T-helper 2 cell treated with Interferon-gamma antibody and Interleukin-4, amounts not matched to agents 5 μg/mL and 100 μg/mL, for 36 hours (primary cell): ENCODE measurements around the gene NUP58.
A peak's percentile ranks its signal among the peaks of the same experiment; 100 is the strongest.

ENCODE experiments used
- DNase-seq: peaks from one replicate; pipeline ENCODE4 v3.0.0; 2021; ENCODE audit warnings: low spot score
- H3K27ac Mint-ChIP-seq: one replicate; pipeline ENCODE4 v1.8.0; 2021; ENCODE audit warnings: mild to moderate bottlenecking, mixed read lengths
- H3K27me3 Mint-ChIP-seq: one replicate; pipeline ENCODE4 v1.8.0; 2021; ENCODE audit warnings: low read depth, mixed read lengths
- H3K36me3 Mint-ChIP-seq: one replicate; pipeline ENCODE4 v1.8.0; 2021; ENCODE audit warnings: low read depth, mixed read lengths
- H3K4me1 Mint-ChIP-seq: one replicate; pipeline ENCODE4 v1.8.0; 2021; ENCODE audit warnings: low read depth, mixed read lengths
- H3K4me3 Mint-ChIP-seq: one replicate; pipeline ENCODE4 v1.8.0; 2022; ENCODE audit warnings: mild to moderate bottlenecking, moderate library complexity, mixed read lengths
- H3K9me3 Mint-ChIP-seq: one replicate; pipeline ENCODE4 v1.8.0; 2021; ENCODE audit warnings: mixed read lengths

The NUP58 gene, protein sequence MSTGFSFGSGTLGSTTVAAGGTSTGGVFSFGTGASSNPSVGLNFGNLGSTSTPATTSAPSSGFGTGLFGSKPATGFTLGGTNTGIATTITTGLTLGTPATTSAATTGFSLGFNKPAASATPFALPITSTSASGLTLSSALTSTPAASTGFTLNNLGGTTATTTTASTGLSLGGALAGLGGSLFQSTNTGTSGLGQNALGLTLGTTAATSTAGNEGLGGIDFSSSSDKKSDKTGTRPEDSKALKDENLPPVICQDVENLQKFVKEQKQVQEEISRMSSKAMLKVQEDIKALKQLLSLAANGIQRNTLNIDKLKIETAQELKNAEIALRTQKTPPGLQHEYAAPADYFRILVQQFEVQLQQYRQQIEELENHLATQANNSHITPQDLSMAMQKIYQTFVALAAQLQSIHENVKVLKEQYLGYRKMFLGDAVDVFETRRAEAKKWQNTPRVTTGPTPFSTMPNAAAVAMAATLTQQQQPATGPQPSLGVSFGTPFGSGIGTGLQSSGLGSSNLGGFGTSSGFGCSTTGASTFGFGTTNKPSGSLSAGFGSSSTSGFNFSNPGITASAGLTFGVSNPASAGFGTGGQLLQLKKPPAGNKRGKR

DNA sequence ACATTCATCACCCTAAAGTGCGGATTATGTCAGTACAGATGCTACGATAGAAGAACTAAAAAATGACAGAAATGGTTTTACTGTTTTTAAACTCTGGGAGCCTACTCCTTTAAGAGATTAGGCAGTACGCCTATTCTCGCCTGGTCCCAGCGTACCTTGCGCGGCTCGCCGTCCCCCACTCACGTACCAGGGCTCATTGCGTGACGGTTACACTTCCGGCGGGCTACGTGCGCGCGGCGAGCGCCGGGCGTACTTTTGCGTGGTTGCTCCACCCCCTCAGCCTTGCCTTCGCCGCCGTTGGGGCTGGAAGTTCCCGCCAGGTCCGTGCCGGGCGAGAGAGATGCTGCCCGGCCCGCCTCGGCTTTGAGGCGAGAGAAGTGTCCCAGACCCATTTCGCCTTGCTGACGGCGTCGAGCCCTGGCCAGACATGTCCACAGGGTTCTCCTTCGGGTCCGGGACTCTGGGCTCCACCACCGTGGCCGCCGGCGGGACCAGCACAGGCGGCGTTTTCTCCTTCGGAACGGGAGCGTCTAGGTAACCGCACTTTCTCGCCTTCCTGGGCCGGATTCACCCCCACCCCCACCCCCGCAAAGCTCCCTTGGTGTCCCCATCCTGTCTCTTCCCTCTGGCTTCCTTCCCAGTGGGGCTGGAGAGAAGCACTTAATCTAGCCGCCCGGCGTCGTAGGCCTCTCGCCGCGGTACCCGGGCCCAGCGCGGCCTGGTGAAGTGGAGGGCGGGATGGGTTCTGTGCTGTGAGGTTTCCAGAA, at the start of gene NUP58:
Gene NUP58 (plus strand): TSS at position 279 of the 767 bp plus-strand sequence. CDS start 149 bp downstream, at position 428.
- H3K4me3 Mint-ChIP-seq = peak within 1 kb of the TSS; percentile 96
- peaks cover 30% of the 10 kb centered on the region for H3K4me1 Mint-ChIP-seq
- peaks cover 30% of the 10 kb centered on the region for H3K36me3 Mint-ChIP-seq
- H3K9me3 Mint-ChIP-seq = no peaks in the 10 kb centered on the region
- peak within 1 kb of the TSS; percentile 94 for H3K27ac Mint-ChIP-seq
- DNase-seq = peak; percentile 95
- H3K27me3 Mint-ChIP-seq = peaks cover 22% of the 10 kb centered on the region

DNA sequence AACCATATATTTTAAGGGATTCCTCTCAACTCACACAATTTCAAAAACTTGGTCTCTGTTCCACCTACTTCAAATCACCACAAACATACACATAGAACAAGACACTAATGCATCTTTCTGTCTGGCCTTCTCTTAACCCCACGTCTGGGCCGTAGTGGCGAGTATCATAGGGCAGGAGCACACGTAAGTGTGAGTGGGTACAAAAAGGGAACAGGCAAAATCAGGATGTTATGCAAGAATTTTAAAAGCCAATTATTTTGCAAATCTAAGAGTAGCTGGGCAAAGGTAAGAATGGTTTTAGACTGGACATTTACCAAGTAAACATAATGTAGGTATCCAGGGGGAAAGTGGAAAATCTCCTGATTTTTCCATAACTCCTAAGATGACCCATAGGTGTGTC, 49.2 kb upstream of the NUP58 start:
- H3K27ac Mint-ChIP-seq = no peak overlapping the region

DNA sequence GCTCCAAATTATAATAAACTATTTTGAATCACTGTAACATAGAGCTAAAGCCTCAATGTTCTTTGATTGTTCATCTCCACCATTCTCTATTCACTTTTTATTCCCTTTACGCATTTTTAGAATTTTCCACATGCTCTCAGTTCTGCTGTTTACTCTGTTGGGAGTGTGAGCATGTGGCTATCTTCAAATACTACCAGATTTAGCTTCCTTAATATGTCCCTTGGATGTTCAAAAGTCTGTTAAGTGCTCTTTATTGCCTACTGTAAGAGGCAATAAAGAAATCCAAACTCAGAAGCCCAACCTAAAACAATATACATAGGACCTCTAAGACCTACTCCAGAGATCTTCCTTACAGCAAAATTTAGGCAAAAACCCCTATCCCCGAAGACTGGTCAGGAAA, 48.7 kb upstream of the NUP58 start:
- DNase-seq = no peak
- Mint-ChIP-seq H3K9me3 (no peaks in the 10 kb centered on the region), H3K4me1 (no peaks in the 10 kb centered on the region), H3K4me3 (no peak overlapping the region), H3K36me3 (peaks cover 51% of the 10 kb centered on the region), H3K27me3 (no peaks in the 10 kb centered on the region), H3K27ac (no peak overlapping the region)

More for the DNA sequence above, 49.2 kb upstream of the NUP58 start:
- H3K36me3 Mint-ChIP-seq = peaks cover 46% of the 10 kb centered on the region
- DNase-seq = no peak
- H3K4me3 Mint-ChIP-seq = no peak overlapping the region
- no peaks in the 10 kb centered on the region for H3K9me3 Mint-ChIP-seq
- no peaks in the 10 kb centered on the region for H3K27me3 Mint-ChIP-seq
- no peaks in the 10 kb centered on the region for H3K4me1 Mint-ChIP-seq

DNA sequence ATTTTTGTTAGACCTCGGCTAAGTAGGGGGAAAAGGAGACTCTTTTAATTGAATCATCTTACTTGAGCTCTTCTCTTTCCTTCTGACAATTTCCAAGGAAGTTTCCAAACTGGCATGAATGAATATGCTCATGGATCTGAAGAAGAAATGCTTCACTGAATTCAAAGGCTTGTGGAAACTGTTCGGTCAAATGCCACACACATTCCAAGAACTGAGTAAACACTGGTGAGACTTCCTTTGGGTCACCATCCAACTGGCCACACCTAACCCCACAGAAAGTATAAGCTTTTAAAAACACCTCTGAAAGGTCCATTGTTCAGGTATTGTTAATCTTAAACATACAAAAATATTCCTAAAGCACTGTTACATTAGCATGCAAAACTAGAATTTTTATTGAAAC, 47.7 kb upstream of the NUP58 start:
- Mint-ChIP-seq H3K27ac (no peak overlapping the region), H3K4me1 (no peaks in the 10 kb centered on the region), H3K27me3 (no peaks in the 10 kb centered on the region), H3K4me3 (no peak overlapping the region), H3K36me3 (peaks cover 52% of the 10 kb centered on the region), H3K9me3 (no peaks in the 10 kb centered on the region)
- no peak for DNase-seq

DNA sequence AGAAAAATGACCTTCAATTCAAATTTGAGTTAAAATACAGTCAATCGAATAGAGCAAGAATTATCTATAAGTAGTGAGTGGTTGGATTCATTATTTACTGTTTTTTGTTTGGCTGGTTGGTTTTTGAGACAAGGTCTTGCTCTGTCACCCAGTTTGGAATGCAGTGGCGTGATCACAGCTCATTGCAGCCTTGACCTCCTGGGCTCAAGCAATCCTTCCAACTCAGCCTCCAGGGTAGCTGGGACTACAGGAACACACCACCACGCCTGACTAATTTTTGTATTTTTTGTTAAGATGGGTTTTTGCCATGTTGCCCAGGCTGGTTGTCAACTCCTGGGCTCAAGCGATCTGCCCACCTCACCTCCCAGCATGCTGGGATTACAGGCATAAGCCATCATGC, 39.2 kb upstream of the NUP58 start:
- Mint-ChIP-seq H3K4me1 (no peaks in the 10 kb centered on the region), H3K27ac (no peak overlapping the region), H3K27me3 (no peaks in the 10 kb centered on the region), H3K9me3 (no peaks in the 10 kb centered on the region), H3K4me3 (no peak overlapping the region), H3K36me3 (peaks cover 31% of the 10 kb centered on the region)
- DNase-seq = no peak

DNA sequence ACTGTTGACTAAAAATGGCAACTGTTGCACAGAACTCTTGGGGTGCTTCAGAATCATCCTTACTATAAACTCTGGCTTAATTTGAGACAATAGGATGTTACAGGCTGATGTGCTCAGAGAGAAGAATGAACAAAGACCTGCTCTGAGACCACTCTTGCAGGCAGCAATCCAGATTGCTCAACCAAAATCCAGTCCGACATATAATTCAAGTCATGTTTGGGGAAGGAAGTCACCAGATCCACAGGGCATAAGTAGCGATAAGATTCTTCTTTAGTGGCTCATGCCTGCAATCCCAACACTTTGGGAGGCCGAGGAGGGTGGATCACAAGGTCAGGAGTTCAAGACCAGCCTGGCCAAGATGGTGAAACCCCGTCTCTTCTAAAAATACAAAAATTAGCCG, 34.7 kb upstream of the NUP58 start:
- H3K27ac Mint-ChIP-seq = no peak overlapping the region
- H3K4me1 Mint-ChIP-seq = peaks cover 5% of the 10 kb centered on the region
- H3K4me3 Mint-ChIP-seq = no peak overlapping the region
- peaks cover 35% of the 10 kb centered on the region for H3K36me3 Mint-ChIP-seq
- DNase-seq = no peak
- H3K9me3 Mint-ChIP-seq = no peaks in the 10 kb centered on the region
- H3K27me3 Mint-ChIP-seq = no peaks in the 10 kb centered on the region

DNA sequence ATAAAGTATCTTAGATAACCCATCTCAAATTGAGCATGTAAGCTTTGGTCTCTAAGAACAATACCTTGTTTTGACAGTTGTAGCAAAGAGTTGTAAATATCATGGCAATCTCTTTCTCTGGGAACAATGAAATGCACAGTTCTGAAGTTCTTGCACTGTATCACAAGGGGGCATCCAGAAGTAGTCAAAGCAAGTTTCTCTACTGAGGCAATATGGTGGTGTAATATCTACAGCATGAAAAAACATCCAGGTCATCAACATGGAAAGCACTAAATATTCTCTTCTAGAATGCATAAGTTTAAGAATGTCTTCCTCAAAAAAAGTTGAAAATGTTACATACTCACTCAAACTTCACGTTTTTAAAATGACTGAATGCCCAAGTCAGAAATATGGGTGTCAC, 33.7 kb upstream of the NUP58 start:
- H3K36me3 Mint-ChIP-seq = peaks cover 36% of the 10 kb centered on the region
- H3K4me3 Mint-ChIP-seq = no peak overlapping the region
- H3K27me3 Mint-ChIP-seq = no peaks in the 10 kb centered on the region
- DNase-seq = no peak
- no peaks in the 10 kb centered on the region for H3K9me3 Mint-ChIP-seq
- H3K27ac Mint-ChIP-seq = no peak overlapping the region
- peaks cover 5% of the 10 kb centered on the region for H3K4me1 Mint-ChIP-seq

DNA sequence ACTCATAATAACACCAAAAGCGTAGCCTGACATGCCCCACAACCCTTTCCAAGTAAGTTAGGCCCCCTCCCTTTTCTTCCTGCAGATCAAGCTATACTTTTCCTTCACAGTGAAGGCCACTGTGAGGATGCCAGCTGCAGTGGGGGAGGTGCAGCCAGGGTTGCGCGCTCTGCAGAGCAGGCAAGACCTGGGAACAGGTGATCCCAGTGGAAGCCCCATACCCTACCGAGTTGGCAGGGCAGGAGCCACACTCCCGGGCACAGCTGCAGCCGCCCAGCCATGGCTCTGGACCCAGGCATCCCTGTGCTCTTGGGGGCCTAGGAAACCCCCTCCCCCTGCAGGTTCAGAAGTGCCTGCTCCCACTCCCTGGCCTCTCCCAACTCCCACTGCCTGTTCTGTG, 32.9 kb upstream of the NUP58 start:
- no peak overlapping the region for H3K27ac Mint-ChIP-seq
- peaks cover 30% of the 10 kb centered on the region for H3K36me3 Mint-ChIP-seq
- no peak for DNase-seq
- H3K4me1 Mint-ChIP-seq = peaks cover 5% of the 10 kb centered on the region
- H3K9me3 Mint-ChIP-seq = no peaks in the 10 kb centered on the region
- H3K27me3 Mint-ChIP-seq = no peaks in the 10 kb centered on the region
- H3K4me3 Mint-ChIP-seq = no peak overlapping the region

DNA sequence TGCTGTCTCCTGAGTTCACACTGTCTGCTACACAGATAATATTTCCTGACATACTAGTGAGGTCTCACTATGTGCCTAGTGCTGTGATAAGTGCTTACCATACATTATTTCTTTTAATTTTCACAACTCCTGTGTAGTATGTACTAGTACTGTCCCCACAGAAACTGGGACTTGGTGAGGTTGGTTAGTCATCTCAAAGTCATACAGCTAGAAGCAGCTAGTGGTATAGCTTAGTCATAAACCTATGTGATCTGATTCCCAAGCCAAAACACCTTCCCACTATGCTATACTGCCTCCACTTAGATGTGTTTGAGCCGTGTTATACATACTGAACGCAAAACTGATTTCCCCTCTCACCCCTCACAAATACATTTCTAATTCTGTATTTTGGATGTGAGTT, 24.7 kb upstream of the NUP58 start:
- Mint-ChIP-seq H3K36me3 (peaks cover 20% of the 10 kb centered on the region), H3K4me3 (no peak overlapping the region)
- DNase-seq = peak; percentile 23

DNA sequence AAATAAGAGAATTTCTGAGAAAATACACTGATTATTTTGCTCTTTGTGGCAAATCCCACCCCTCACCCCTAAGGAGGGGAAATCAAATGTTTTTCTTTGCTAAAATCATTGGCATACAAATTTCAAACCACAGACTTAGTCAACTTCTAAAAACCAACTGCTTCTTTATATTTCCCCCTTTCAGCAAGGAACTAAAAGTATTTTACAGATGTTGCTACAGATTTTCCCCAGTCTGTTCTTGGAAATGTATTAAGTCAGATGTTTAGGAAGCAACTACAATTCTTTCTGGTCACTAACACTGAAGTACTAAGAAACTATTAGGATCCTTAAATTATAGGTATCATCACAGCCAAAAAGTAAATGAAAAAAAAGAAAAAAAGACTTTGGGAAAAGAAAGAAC, 21.0 kb upstream of the NUP58 start:
- Mint-ChIP-seq H3K27ac (no peak overlapping the region), H3K27me3 (no peaks in the 10 kb centered on the region), H3K4me1 (peaks cover 46% of the 10 kb centered on the region), H3K4me3 (no peak overlapping the region), H3K9me3 (no peaks in the 10 kb centered on the region), H3K36me3 (peaks cover 23% of the 10 kb centered on the region)
- DNase-seq = no peak

More for the DNA sequence above, 24.7 kb upstream of the NUP58 start:
- H3K27ac Mint-ChIP-seq = no peak overlapping the region
- no peaks in the 10 kb centered on the region for H3K27me3 Mint-ChIP-seq
- H3K9me3 Mint-ChIP-seq = no peaks in the 10 kb centered on the region
- H3K4me1 Mint-ChIP-seq = peaks cover 28% of the 10 kb centered on the region

DNA sequence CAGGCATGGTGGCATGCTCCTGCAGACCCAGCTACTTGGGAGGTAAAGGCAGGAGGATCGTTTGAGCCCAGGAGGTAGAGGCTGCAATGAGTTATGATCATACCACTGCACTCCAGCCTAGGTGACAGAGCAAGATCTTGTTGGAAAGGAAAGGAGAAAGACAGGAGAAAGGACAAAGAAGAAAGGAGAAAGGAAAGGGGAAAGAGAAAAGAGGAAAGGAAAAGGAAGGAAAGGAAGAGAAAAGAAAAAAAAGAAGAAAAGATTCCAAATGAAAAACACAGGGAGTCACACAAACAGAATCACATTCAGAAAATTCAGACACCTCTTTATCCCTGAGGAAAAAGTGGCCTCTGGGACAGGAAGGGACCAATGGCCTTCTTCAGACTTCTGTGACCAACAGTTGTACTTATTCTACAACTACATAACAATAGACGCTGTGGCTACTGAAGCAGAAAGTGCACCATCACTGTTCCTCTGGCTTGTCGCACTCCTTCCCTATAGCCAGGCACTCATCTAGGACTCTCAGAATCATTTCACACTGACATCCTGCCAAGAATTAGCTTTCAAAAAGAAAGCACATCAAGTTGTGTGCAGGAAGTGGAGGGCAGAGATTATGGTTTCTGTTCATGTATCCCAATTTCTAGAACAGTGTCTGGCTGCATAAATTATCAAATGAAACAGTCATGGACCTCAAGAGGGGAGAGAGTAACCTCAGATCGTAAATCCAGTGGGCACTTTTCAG, 20.1 kb upstream of the NUP58 start:
- Mint-ChIP-seq H3K4me3 (no peak overlapping the region), H3K27me3 (no peaks in the 10 kb centered on the region), H3K36me3 (peaks cover 28% of the 10 kb centered on the region), H3K27ac (peak overlapping the region; percentile 13), H3K9me3 (no peaks in the 10 kb centered on the region), H3K4me1 (peaks cover 50% of the 10 kb centered on the region)
- peak; percentile 19 for DNase-seq

DNA sequence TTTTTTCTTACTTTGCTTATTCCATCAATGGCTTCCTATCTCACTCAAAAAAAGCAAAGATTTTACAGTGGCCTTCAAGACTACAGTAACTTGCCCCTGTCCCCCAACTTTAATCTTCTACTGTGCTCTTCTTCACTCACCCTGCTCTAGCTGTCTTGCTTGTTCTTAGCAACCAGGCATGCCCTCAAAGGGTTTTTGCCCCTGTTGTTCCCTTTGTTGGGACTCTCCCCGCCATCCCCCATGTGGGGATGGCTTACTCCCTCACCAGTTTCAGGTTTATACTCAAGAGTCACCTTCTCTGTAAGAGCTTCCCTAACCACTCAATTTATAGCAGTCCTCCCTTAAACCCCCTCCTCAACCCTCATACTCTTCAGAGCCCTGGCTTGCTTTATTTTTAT, 19.5 kb upstream of the NUP58 start:
- H3K27ac Mint-ChIP-seq = peak overlapping the region; percentile 13
- H3K36me3 Mint-ChIP-seq = peaks cover 31% of the 10 kb centered on the region
- H3K9me3 Mint-ChIP-seq = no peaks in the 10 kb centered on the region
- no peaks in the 10 kb centered on the region for H3K27me3 Mint-ChIP-seq
- no peak overlapping the region for H3K4me3 Mint-ChIP-seq
- DNase-seq = no peak
- H3K4me1 Mint-ChIP-seq = peaks cover 48% of the 10 kb centered on the region

DNA sequence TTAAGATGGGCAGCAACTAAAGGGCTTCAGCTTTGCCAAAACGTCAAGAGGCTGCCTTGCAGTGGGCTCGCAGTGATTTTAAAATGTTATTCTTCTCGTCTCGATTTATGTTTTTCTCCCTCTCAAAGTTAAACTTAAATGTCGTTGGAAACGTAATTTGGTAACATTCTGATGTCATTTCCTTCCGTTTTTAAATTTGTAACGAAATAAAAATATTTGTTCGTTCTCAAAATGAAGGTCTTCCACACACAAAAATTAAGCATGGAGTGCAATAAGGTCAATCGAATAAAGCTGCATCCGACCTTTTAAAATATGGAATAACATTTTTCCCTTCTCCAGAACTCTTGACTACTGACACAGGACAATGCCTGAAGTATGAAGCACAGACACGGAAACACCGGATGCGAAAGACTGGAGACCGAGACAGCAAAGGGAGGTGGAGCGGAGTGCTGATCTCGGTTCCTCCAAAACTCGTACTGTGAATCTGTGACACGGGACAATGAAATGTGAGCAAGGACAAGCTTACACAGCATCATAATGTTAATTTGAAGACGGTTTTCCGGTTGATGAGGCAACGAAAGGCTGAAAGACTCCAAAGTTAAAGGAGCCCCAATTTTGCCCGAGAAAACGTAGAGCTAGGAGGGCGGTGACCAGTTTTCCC, 15.0 kb upstream of the NUP58 start:
- peaks cover 37% of the 10 kb centered on the region for H3K4me1 Mint-ChIP-seq

More for the DNA sequence above, 15.0 kb upstream of the NUP58 start:
- Mint-ChIP-seq H3K9me3 (no peaks in the 10 kb centered on the region), H3K4me3 (peak overlapping the region; percentile 97), H3K36me3 (peaks cover 22% of the 10 kb centered on the region), H3K27me3 (peaks cover 17% of the 10 kb centered on the region), H3K27ac (peak overlapping the region; percentile 98)
- peak; percentile 12 for DNase-seq
